Bronchial epithelial cell (primary cell): ENCODE results near the gene PTPRD. TPM values are rescaled to one million over a fixed set of nuclear protein-coding genes. Genes with fewer than 3 reads are reported as not detected.

Experiments
- DNase-seq: peaks from one replicate; pipeline ENCODE4 v3.0.0-alpha.2; 2010; ENCODE audit warnings: low read depth
- FAIRE-seq: peaks from 2 replicates; lab custom pipeline; 2011; peaks lifted over from hg19 to GRCh38; lab: Jason Lieb, UNC
- H3K27me3 ChIP-seq: 2 replicates; pipeline ENCODE4 v1.5.1; 2011; ENCODE audit warnings: low read length; ENCODE audit not compliant: control insufficient read depth, insufficient read depth
- H3K36me3 ChIP-seq: 2 replicates; pipeline ENCODE4 v1.5.1; 2011; ENCODE audit warnings: low read length; ENCODE audit not compliant: control insufficient read depth, insufficient read depth
- H3K4me3 ChIP-seq: 2 replicates; pipeline ENCODE4 v1.5.1; 2011; ENCODE audit warnings: mild to moderate bottlenecking, low read depth, low read length, control low read depth
- CTCF ChIP-seq: IDR thresholded peaks from 2 replicates; pipeline ENCODE4 v1.5.1; 2011; ENCODE audit warnings: mild to moderate bottlenecking, moderate library complexity, low read length, control low read depth, inconsistent platforms; ENCODE audit not compliant: insufficient read depth, severe bottlenecking
- total RNA-seq: library from RNA; depleted of rRNA; stranded (reverse); fragments of >200 nt; gene quantifications from 2 replicates; pipeline ENCODE4 v1.2.1, GENCODE V29; 2014

Gene PTPRD
- total RNA-seq, 1 donor from 2014 or later = 2.9 TPM

- DNase-seq (no peak), FAIRE-seq (no peak)
- TF ChIP-seq CTCF = no peak
- Histone ChIP-seq H3K36me3 (no peaks in the 10 kb centered on the region), H3K27me3 (no peaks in the 10 kb centered on the region), H3K4me3 (no peak overlapping the region)
Observed at GRCh38 chr9:8508671-8509290, 2104.0 kb downstream of the PTPRD start.

GRCh38 chr9:8494571-8494970 is 2118.2 kb downstream of the PTPRD start:
- Histone ChIP-seq H3K4me3 (no peak overlapping the region), H3K27me3 (no peaks in the 10 kb centered on the region), H3K36me3 (no peaks in the 10 kb centered on the region)
- no peak for TF ChIP-seq CTCF
- no peak for DNase-seq
- FAIRE-seq = no peak

- Histone ChIP-seq H3K27me3 (no peaks in the 10 kb centered on the region), H3K4me3 (no peak overlapping the region), H3K36me3 (no peaks in the 10 kb centered on the region)
- FAIRE-seq (no peak), DNase-seq (peak; percentile 74)
- no peak for TF ChIP-seq CTCF
Observed at GRCh38 chr9:8492679-8493078, 2120.1 kb downstream of the PTPRD start.

- no peaks in the 10 kb centered on the region for H3K36me3 ChIP-seq
- no peak overlapping the region for H3K4me3 ChIP-seq
- no peak for FAIRE-seq
- H3K27me3 ChIP-seq = no peaks in the 10 kb centered on the region
- DNase-seq = no peak
- no peak for TF ChIP-seq CTCF
Observed at GRCh38 chr9:8492024-8492423, 2120.8 kb downstream of the PTPRD start.

- FAIRE-seq (no peak), DNase-seq (no peak)
- no peaks in the 10 kb centered on the region for H3K27me3 ChIP-seq
- H3K4me3 ChIP-seq = no peak overlapping the region
- TF ChIP-seq CTCF = no peak
- no peaks in the 10 kb centered on the region for H3K36me3 ChIP-seq
Observed at GRCh38 chr9:8491563-8491962, 2121.2 kb downstream of the PTPRD start.

GRCh38 chr9:8489835-8490234 is 2123.0 kb downstream of the PTPRD start:
- no peak for TF ChIP-seq CTCF
- DNase-seq = peak; percentile 69
- no peak for FAIRE-seq
- Histone ChIP-seq H3K27me3 (no peaks in the 10 kb centered on the region), H3K4me3 (no peak overlapping the region), H3K36me3 (no peaks in the 10 kb centered on the region)
